ENCODE measurements around the gene CYP19A1. TPM values are rescaled to one million over a fixed set of nuclear protein-coding genes. Genes with fewer than 3 reads are reported as not detected.

The CYP19A1 gene
- total RNA-seq, 2 donors from 2014 or later = not detected

- no peaks in the 10 kb centered on the region for H3K4me1 ChIP-seq
- TF ChIP-seq, protein P1, sequence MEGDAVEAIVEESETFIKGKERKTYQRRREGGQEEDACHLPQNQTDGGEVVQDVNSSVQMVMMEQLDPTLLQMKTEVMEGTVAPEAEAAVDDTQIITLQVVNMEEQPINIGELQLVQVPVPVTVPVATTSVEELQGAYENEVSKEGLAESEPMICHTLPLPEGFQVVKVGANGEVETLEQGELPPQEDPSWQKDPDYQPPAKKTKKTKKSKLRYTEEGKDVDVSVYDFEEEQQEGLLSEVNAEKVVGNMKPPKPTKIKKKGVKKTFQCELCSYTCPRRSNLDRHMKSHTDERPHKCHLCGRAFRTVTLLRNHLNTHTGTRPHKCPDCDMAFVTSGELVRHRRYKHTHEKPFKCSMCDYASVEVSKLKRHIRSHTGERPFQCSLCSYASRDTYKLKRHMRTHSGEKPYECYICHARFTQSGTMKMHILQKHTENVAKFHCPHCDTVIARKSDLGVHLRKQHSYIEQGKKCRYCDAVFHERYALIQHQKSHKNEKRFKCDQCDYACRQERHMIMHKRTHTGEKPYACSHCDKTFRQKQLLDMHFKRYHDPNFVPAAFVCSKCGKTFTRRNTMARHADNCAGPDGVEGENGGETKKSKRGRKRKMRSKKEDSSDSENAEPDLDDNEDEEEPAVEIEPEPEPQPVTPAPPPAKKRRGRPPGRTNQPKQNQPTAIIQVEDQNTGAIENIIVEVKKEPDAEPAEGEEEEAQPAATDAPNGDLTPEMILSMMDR (IDR thresholded peaks at IDR 0.05) = no peak
- H3K27me3 ChIP-seq = no peaks in the 10 kb centered on the region
- H3K4me3 ChIP-seq = no peak overlapping the region
- H3K9ac ChIP-seq (ENCODE audit: low read depth in 2 of 2, low read length in 2 of 2) = no peak overlapping the region
- no peaks in the 10 kb centered on the region for H3K36me3 ChIP-seq
- DNase-seq = no peak
- no peak overlapping the region for H3K27ac ChIP-seq
- H3K9me3 ChIP-seq = no peaks in the 10 kb centered on the region
- intact Hi-C loops (cut with DNase I) = no loop called here
Observed at GRCh38 chr15:51313644-51314280, 24.6 kb downstream of the CYP19A1 start.

DNA sequence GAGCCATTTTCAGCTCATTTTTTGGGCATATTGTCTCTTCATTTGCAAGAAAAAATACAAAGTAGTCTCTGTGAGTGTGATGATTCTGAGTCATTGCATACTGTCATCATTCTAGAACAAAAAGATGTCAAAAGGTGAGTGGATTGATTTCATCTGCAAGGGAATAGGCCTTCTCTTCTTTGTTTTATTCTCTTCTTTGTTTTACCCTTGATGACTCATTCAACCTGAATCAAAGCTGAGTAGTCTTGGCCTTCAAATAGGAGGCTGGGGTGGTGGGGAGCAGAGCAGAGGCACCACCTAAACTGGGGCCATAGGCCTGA, 25.4 kb downstream of the CYP19A1 start:
- Histone ChIP-seq H3K27me3 (no peaks in the 10 kb centered on the region), H3K27ac (no peak overlapping the region), H3K4me1 (no peaks in the 10 kb centered on the region), H3K9ac (ENCODE audit: low read depth in 2 of 2, low read length in 2 of 2) (no peak overlapping the region), H3K36me3 (no peaks in the 10 kb centered on the region), H3K9me3 (no peaks in the 10 kb centered on the region), H3K4me3 (no peak overlapping the region)
- no peak for DNase-seq
- intact Hi-C loops (cut with DNase I) = no loop called here
- TF ChIP-seq, protein P1 (IDR thresholded peaks at IDR 0.05) = no peak

- H3K27ac ChIP-seq = no peak overlapping the region
- TF ChIP-seq, protein P1 (IDR thresholded peaks at IDR 0.05) = no peak
- no peak for DNase-seq
- H3K4me3 ChIP-seq = no peak overlapping the region
- no peaks in the 10 kb centered on the region for H3K9me3 ChIP-seq
- intact Hi-C loops (cut with DNase I) = no loop called here
- no peaks in the 10 kb centered on the region for H3K36me3 ChIP-seq
- no peaks in the 10 kb centered on the region for H3K27me3 ChIP-seq
- no peaks in the 10 kb centered on the region for H3K4me1 ChIP-seq
- H3K9ac ChIP-seq (ENCODE audit: low read depth in 2 of 2, low read length in 2 of 2) = no peak overlapping the region
Observed at GRCh38 chr15:51312166-51313073, 26.0 kb downstream of the CYP19A1 start.

DNA sequence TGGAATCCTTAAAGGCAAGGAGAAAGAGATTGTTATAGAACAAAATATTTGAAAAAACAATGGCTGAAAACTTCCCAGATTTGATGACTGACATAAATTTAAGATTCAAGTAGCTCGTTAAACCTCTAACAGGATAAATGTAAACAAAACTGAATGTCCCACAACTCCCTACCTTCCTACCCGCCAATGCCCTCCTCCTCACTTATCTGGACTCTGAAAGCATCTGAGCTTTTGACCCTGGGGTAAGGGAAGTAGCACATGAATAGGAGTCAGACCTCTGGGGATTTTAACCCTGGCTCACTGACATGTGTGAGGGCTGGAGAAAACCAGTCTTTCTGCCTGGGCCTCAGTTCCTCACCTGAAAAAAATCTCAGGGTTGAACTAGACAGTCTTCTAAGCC, 26.9 kb downstream of the CYP19A1 start:
- H3K27me3 ChIP-seq = no peaks in the 10 kb centered on the region
- no peak for DNase-seq
- intact Hi-C loops (cut with DNase I) = no loop called here

DNA sequence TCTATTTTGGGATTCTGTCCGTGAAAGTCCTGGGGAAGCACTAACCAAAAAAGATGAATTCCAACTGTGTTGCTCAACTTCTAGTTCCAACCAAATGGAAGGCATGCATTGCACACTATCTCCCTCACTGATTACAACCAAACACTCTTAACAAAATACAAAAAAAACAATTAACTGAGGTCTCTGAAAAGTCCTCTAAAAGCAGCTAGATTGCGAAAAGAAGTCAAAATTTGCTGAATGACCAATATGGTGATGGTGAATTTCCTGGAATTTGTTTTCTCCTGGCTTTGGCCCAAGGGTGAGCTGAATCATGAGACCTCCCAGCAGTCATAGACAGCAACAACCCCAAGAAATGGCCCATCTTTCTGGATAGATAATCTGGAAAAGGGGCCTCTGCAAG, 28.3 kb downstream of the CYP19A1 start:
- TF ChIP-seq, protein P1 (IDR thresholded peaks at IDR 0.05) = no peak
- no peak overlapping the region for H3K4me3 ChIP-seq
- H3K9me3 ChIP-seq = no peaks in the 10 kb centered on the region
- H3K4me1 ChIP-seq = no peaks in the 10 kb centered on the region
- DNase-seq = no peak
- no peaks in the 10 kb centered on the region for H3K36me3 ChIP-seq
- H3K27me3 ChIP-seq = no peaks in the 10 kb centered on the region
- no peak overlapping the region for H3K9ac ChIP-seq (ENCODE audit: low read depth in 2 of 2, low read length in 2 of 2)
- no peak overlapping the region for H3K27ac ChIP-seq
- intact Hi-C loops (cut with DNase I) = no loop called here

More for the DNA sequence above, 26.9 kb downstream of the CYP19A1 start:
- TF ChIP-seq, protein P1 (IDR thresholded peaks at IDR 0.05) = no peak
- H3K9ac ChIP-seq (ENCODE audit: low read depth in 2 of 2, low read length in 2 of 2) = no peak overlapping the region
- no peaks in the 10 kb centered on the region for H3K9me3 ChIP-seq
- no peaks in the 10 kb centered on the region for H3K4me1 ChIP-seq
- no peak overlapping the region for H3K27ac ChIP-seq
- H3K36me3 ChIP-seq = no peaks in the 10 kb centered on the region
- H3K4me3 ChIP-seq = no peak overlapping the region
